HG03354 (cell line): Measurements from ENCODE around the gene HABP4.
"Not testable (repeated sequence)": the region's sequence is repeated elsewhere in the genome, so short reads cannot be mapped to it uniquely, and the experiment has no call there.

ENCODE experiments used
- ATAC-seq: cut with Tn5 transposase; IDR thresholded peaks from one replicate; pipeline ENCODE4 v1.9.1; 2021; ENCODE audit warnings: mild to moderate bottlenecking; ENCODE audit not compliant: unreplicated experiment, poor library complexity, severe bottlenecking

Gene HABP4

GRCh38 chr9:96494215-96494800, 44.3 kb downstream of the HABP4 start:
- no peak for ATAC-seq

- ATAC-seq, result no peak
These were observed 45.4 kb downstream of the HABP4 start for GRCh38 chr9:96495341-96495740.

GRCh38 chr9:96496368-96497116, 46.6 kb downstream of the HABP4 start:
- no peak for ATAC-seq

- ATAC-seq, result no peak
These were observed 47.1 kb downstream of the HABP4 start for GRCh38 chr9:96497117-96497399.

- ATAC-seq, result no peak
These were observed 48.8 kb downstream of the HABP4 start for GRCh38 chr9:96498796-96499195.

- ATAC-seq, result no peak
These were observed 49.3 kb downstream of the HABP4 start for GRCh38 chr9:96499257-96499656.

GRCh38 chr9:96500696-96501632, 51.0 kb downstream of the HABP4 start:
- ATAC-seq, result no peak

- ATAC-seq, result no peak
These were observed 51.9 kb downstream of the HABP4 start for GRCh38 chr9:96501633-96502538.

- no peak for ATAC-seq
These were observed 52.8 kb downstream of the HABP4 start for GRCh38 chr9:96502539-96503373.

GRCh38 chr9:96503374-96503748, 53.4 kb downstream of the HABP4 start:
- ATAC-seq, result not testable (repeated sequence)

- no peak for ATAC-seq
These were observed 53.9 kb downstream of the HABP4 start for GRCh38 chr9:96503918-96504317.

GRCh38 chr9:96505316-96505991, 55.5 kb downstream of the HABP4 start:
- ATAC-seq, result no peak

- ATAC-seq, result no peak
These were observed 58.4 kb downstream of the HABP4 start for GRCh38 chr9:96508227-96508940.

GRCh38 chr9:96509026-96509425, 59.1 kb downstream of the HABP4 start:
- no peak for ATAC-seq

GRCh38 chr9:96509848-96510247, 59.9 kb downstream of the HABP4 start:
- no peak for ATAC-seq

GRCh38 chr9:96510258-96510657, 60.3 kb downstream of the HABP4 start:
- ATAC-seq, result no peak

- ATAC-seq, result no peak
These were observed 62.3 kb downstream of the HABP4 start for GRCh38 chr9:96512240-96512639.

- ATAC-seq, result no peak
These were observed 63.7 kb downstream of the HABP4 start for GRCh38 chr9:96513622-96514021.
